ENCODE data around the gene AHNAK2.

- no peak for TF ChIP-seq EZH2 (IDR thresholded peaks at IDR 0.05; ENCODE audit: insufficient read depth, poor library complexity, severe bottlenecking)
- no peak for TF ChIP-seq EZH2phosphoT487 (IDR thresholded peaks at IDR 0.05; ENCODE audit: insufficient read depth, low read depth)
Measured at GRCh38 chr14:104927432-104927816, 50.8 kb downstream of the AHNAK2 start.
